HEK293 (cell line): Measurements from ENCODE around the gene PRSS22.

Experiments used
- GLI4 ChIP-seq: fragments of 450-650 bp; formaldehyde crosslinking; IDR thresholded peaks from 2 replicates; pipeline ENCODE4 v1.5.1; 2016; ENCODE audit warnings: missing biosample characterization, missing genetic modification characterization
- ZNF10 ChIP-seq: fragments of 450-650 bp; formaldehyde crosslinking; IDR thresholded peaks from 2 replicates; pipeline ENCODE4 v1.5.1; 2017; ENCODE audit warnings: missing biosample characterization, missing genetic modification characterization
- ZNF354C ChIP-seq: fragments of 450-650 bp; formaldehyde crosslinking; IDR thresholded peaks from 2 replicates; pipeline ENCODE4 v1.5.1; 2016; ENCODE audit warnings: missing biosample characterization, missing genetic modification characterization, low read depth, borderline replicate concordance
- ZNF433 ChIP-seq: fragments of 450-650 bp; formaldehyde crosslinking; IDR thresholded peaks from 2 replicates; pipeline ENCODE4 v1.5.1; 2016; ENCODE audit warnings: missing biosample characterization, missing genetic modification characterization, low read depth
- ZNF529 ChIP-seq: fragments of 450-650 bp; formaldehyde crosslinking; IDR thresholded peaks from 2 replicates; pipeline ENCODE4 v1.5.1; 2017; ENCODE audit warnings: missing genetic modification characterization, missing biosample characterization; ENCODE audit not compliant: insufficient replicate concordance
- TF ChIP-seq, protein P1 (sequence below): IDR thresholded peaks from 2 replicates; pipeline ENCODE4 v1.6.1; 2011; ENCODE audit warnings: mild to moderate bottlenecking, low read depth, low read length, borderline replicate concordance
- TF ChIP-seq, protein P2 (sequence below): fragments of 450-650 bp; formaldehyde crosslinking; IDR thresholded peaks from 2 replicates; pipeline ENCODE4 v1.5.1; 2016; ENCODE audit warnings: missing biosample characterization, missing genetic modification characterization
- TF ChIP-seq, protein P3 (sequence below): fragments of 450-650 bp; formaldehyde crosslinking; IDR thresholded peaks from 2 replicates; pipeline ENCODE4 v1.5.1; 2016; ENCODE audit warnings: missing biosample characterization, missing genetic modification characterization
- TF ChIP-seq, protein P4 (sequence below): fragments of 450-650 bp; formaldehyde crosslinking; conservative IDR thresholded peaks from 2 replicates; pipeline ENCODE4 v1.5.1; 2016; ENCODE audit warnings: low read depth, missing biosample characterization, missing genetic modification characterization

DNA sequence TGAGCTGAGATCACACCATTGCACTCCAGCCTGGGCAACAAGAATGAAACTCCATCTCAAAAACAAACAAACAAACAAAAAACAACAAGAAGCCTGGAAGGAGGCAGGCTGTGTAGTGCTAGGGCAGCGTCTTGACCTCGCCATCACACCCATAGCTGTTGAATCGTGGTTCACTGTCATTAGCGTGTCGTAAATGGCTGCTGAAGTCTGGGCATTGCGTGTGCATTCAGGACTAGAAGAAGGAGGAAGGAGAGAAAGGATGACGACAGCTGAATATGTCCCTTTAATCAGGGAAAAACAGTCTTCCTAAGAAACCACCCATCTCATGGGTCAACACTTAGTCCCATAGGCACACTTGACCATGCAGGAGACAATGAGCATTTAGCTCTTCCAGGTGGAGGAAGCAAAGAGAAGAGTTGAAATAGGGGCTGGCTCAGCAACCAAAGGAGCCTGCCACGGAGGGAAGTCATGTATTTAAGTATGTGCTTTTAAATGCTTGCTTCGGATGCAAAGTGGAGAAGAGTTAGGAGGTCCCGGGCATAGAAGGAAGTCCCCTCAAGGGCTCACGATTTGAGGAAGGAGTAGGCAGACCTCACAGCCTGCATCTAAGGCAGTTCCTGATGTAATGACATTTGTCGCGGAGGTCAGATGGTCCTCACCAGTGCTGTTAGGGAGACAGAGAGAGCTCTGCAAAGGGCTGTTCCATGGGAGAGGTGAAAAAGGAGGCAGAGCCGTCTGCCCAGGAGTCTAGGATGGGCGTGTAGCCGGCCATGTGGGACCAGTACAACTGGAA is 8.8 kb downstream of the PRSS22 start:
- TF ChIP-seq ZNF529 (no peak), ZNF433 (tag by site-specific recombination) (no peak), ZNF10 (tag by site-specific recombination) (no peak), ZNF354C (tag by site-specific recombination) (no peak), GLI4 (tag by site-specific recombination) (no peak)
- TF ChIP-seq, protein P1, sequence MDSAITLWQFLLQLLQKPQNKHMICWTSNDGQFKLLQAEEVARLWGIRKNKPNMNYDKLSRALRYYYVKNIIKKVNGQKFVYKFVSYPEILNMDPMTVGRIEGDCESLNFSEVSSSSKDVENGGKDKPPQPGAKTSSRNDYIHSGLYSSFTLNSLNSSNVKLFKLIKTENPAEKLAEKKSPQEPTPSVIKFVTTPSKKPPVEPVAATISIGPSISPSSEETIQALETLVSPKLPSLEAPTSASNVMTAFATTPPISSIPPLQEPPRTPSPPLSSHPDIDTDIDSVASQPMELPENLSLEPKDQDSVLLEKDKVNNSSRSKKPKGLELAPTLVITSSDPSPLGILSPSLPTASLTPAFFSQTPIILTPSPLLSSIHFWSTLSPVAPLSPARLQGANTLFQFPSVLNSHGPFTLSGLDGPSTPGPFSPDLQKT: no peak
- TF ChIP-seq, protein P2, sequence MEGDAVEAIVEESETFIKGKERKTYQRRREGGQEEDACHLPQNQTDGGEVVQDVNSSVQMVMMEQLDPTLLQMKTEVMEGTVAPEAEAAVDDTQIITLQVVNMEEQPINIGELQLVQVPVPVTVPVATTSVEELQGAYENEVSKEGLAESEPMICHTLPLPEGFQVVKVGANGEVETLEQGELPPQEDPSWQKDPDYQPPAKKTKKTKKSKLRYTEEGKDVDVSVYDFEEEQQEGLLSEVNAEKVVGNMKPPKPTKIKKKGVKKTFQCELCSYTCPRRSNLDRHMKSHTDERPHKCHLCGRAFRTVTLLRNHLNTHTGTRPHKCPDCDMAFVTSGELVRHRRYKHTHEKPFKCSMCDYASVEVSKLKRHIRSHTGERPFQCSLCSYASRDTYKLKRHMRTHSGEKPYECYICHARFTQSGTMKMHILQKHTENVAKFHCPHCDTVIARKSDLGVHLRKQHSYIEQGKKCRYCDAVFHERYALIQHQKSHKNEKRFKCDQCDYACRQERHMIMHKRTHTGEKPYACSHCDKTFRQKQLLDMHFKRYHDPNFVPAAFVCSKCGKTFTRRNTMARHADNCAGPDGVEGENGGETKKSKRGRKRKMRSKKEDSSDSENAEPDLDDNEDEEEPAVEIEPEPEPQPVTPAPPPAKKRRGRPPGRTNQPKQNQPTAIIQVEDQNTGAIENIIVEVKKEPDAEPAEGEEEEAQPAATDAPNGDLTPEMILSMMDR: no peak
- TF ChIP-seq, protein P3, sequence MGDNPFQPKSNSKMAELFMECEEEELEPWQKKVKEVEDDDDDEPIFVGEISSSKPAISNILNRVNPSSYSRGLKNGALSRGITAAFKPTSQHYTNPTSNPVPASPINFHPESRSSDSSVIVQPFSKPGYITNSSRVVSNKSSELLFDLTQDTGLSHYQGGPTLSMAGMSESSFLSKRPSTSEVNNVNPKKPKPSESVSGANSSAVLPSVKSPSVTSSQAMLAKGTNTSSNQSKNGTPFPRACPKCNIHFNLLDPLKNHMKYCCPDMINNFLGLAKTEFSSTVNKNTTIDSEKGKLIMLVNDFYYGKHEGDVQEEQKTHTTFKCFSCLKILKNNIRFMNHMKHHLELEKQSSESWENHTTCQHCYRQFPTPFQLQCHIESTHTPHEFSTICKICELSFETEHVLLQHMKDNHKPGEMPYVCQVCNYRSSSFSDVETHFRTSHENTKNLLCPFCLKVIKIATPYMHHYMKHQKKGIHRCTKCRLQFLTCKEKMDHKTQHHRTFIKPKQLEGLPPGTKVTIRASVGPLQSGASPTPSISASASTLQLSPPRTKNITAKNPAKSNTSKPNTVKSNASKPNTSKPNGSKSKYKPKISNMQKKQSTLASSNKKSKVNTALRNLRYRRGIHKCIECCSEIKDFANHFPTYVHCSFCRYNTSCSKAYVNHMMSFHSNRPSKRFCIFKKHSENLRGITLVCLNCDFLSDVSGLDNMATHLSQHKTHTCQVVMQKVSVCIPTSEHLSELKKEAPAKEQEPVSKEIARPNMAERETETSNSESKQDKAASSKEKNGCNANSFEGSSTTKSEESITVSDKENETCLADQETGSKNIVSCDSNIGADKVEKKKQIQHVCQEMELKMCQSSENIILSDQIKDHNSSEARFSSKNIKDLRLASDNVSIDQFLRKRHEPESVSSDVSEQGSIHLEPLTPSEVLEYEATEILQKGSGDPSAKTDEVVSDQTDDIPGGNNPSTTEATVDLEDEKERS: no peak
- TF ChIP-seq, protein P4, sequence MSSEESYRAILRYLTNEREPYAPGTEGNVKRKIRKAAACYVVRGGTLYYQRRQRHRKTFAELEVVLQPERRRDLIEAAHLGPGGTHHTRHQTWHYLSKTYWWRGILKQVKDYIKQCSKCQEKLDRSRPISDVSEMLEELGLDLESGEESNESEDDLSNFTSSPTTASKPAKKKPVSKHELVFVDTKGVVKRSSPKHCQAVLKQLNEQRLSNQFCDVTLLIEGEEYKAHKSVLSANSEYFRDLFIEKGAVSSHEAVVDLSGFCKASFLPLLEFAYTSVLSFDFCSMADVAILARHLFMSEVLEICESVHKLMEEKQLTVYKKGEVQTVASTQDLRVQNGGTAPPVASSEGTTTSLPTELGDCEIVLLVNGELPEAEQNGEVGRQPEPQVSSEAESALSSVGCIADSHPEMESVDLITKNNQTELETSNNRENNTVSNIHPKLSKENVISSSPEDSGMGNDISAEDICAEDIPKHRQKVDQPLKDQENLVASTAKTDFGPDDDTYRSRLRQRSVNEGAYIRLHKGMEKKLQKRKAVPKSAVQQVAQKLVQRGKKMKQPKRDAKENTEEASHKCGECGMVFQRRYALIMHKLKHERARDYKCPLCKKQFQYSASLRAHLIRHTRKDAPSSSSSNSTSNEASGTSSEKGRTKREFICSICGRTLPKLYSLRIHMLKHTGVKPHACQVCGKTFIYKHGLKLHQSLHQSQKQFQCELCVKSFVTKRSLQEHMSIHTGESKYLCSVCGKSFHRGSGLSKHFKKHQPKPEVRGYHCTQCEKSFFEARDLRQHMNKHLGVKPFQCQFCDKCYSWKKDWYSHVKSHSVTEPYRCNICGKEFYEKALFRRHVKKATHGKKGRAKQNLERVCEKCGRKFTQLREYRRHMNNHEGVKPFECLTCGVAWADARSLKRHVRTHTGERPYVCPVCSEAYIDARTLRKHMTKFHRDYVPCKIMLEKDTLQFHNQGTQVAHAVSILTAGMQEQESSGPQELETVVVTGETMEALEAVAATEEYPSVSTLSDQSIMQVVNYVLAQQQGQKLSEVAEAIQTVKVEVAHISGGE: no peak
